Astrocyte (in vitro differentiated cells and primary cell): ENCODE data around the gene IFI16.

Experiments
- CTCF ChIP-seq: IDR thresholded peaks from 2 replicates; pipeline ENCODE4 v1.5.1; 2011; ENCODE audit warnings: low read depth, mild to moderate bottlenecking, inconsistent platforms, low read length, moderate library complexity; ENCODE audit not compliant: insufficient read depth
- EZH2 ChIP-seq: IDR thresholded peaks from 2 replicates; pipeline ENCODE4 v1.6.1; 2012; ENCODE audit warnings: mild to moderate bottlenecking, low read length, inconsistent platforms; ENCODE audit not compliant: insufficient read depth

DNA sequence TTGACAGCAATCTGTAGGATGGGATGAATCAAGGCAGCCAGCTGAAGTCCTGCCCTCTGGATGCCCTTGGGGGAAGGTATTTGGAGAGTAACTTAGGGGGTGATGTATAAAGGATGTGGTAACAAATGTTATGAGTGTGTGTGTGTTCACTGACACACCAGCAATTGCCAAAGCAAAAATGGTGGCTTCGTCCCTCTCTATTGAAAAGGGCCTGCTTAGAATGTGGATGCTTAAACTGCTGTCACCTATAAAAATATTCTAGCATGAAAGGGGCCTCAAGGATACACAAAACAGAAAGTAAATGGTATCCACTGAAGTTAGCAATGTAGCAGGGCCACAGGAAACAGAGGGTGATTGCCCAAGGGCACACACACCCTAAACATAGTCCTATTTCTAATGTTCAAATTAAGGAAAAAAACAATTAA is 81.9 kb downstream of the IFI16 start:
- no peak for TF ChIP-seq CTCF
- no peak for TF ChIP-seq EZH2
